ENCODE data around the gene KIRREL1. TPM values are rescaled to one million over a fixed set of nuclear protein-coding genes. Genes with fewer than 3 reads are reported as not detected.
A peak's percentile ranks its signal among the peaks of the same experiment; 100 is the strongest.

KIRREL1 gene
- total and polyA plus RNA-seq, 2 of the 8 experiments (the other 6 are each of a cell fraction or from before 2014, with no cell fraction given) = 14.2 to 39.0 TPM

- H3K79me2 ChIP-seq (ENCODE audit: control insufficient read depth in 1 of 2, insufficient read depth in 2 of 2, low read length in 2 of 2) = no peaks in the 10 kb centered on the region
- H3K14ac ChIP-seq (ENCODE audit: insufficient read length) = no peak overlapping the region
- H2BK5ac ChIP-seq (ENCODE audit: low read depth, low read length) = peak overlapping the region; percentile 1; the same call in 1 of the 2 replicates
- no peaks in the 10 kb centered on the region for H3K27me3 ChIP-seq (replicated peaks in 1 of 4; ENCODE audit: control insufficient read depth in 3 of 4, extremely low read depth in 1 of 4, insufficient read depth in 3 of 4, low read length in 3 of 4)
- H3K79me1 ChIP-seq (ENCODE audit: low read depth, low read length) = no peaks in the 10 kb centered on the region
- H4K91ac ChIP-seq (replicated peaks; ENCODE audit: insufficient read length, low read length) = no peak overlapping the region
- peak overlapping the region; percentile 1; the same call in 1 of the 2 replicates for H2BK12ac ChIP-seq (ENCODE audit: low read depth, low read length)
- H3K4me1 ChIP-seq (replicated peaks in 1 of 4; ENCODE audit: control insufficient read depth in 3 of 4, insufficient read depth in 4 of 4, low read length in 3 of 4) = peaks cover 23 to 59% (median 50%) of the 10 kb centered on the region in 4 experiments
- peak overlapping the region; percentile 53; the same call in 1 of the 2 replicates for H3K18ac ChIP-seq (ENCODE audit: extremely low read depth, low read length)
- H4K20me1 ChIP-seq (replicated peaks in 1 of 2; ENCODE audit: control insufficient read depth in 1 of 2, insufficient read depth in 2 of 2, low read length in 2 of 2) = no peaks in the 10 kb centered on the region
- no peak overlapping the region for H2AFZ ChIP-seq (ENCODE audit: low read length)
- H3K9me3 ChIP-seq (ENCODE audit: insufficient read depth in 2 of 2, low read depth in 1 of 2, low read length in 1 of 2) = no peaks in the 10 kb centered on the region
- no peak overlapping the region for H4K5ac ChIP-seq (ENCODE audit: insufficient read length, low read depth, low read length)
- no peak overlapping the region for H2AK5ac ChIP-seq (ENCODE audit: low read depth, low read length)
- H2BK20ac ChIP-seq (ENCODE audit: low read length) = peak overlapping the region; percentile 1
- FAIRE-seq (no peak), DNase-seq (ENCODE audit: low read depth in 1 of 2, low spot score in 2 of 2) (no peak)
- CTCF ChIA-PET (ENCODE audit: partially characterized antibody) = interaction anchor here (0.6 to 38.2 kb wide), 6 partner anchors 9 to 153 kb away, joined by 3 to 2918 read pairs (median 4); partner anchors contain the start of gene KIRREL1
- H3K4ac ChIP-seq (replicated peaks; ENCODE audit: insufficient read length, low read depth, low read length) = peak overlapping the region; percentile 8
- no peak overlapping the region for H3K27ac ChIP-seq (ENCODE audit: low read depth, low read length)
- no peak overlapping the region for H3K23ac ChIP-seq (ENCODE audit: insufficient read length)
- 81% methylated on average over 2 of the region's 2 CpGs; no CpG with 5 or more reads in 1 of the 2 experiments for WGBS, 2 experiments (ENCODE audit: extremely low coverage in 1 of 2, insufficient coverage in 1 of 2, insufficient read length in 1 of 2, insufficient replicate concordance in 2 of 2, low coverage in 1 of 2, low lambda C conversion rate in 2 of 2, missing lambda C conversion rate in 1 of 2)
- H3K56ac ChIP-seq (replicated peaks; ENCODE audit: insufficient read length, low read depth, low read length) = no peak overlapping the region
- H3K4me3 ChIP-seq (ENCODE audit: extremely low read depth in 1 of 4, insufficient read depth in 2 of 4, low read depth in 3 of 4, low read length in 4 of 4) = no peak overlapping the region
- H2BK120ac ChIP-seq (replicated peaks; ENCODE audit: low read depth, low read length) = peak overlapping the region; percentile 15
- no peak overlapping the region for H3K4me2 ChIP-seq (ENCODE audit: insufficient read depth in 1 of 2, low read depth in 2 of 2, low read length in 2 of 2)
- TF ChIP-seq GTF2F1 (IDR thresholded peaks at IDR 0.05; ENCODE audit: borderline replicate concordance, low read depth, low read length) (no peak), POLR2A (IDR thresholded peaks at IDR 0.05; ENCODE audit: control extremely low read depth in 1 of 2, low read depth in 2 of 2, low read length in 2 of 2) (peak in 1 of 2 experiments; percentile 19; a peak in 1 of 3 replicates)
- no peak overlapping the region; the same call in 1 of the 2 replicates for H2BK15ac ChIP-seq (ENCODE audit: low read length)
- H3K23me2 ChIP-seq (ENCODE audit: low read depth, low read length) = no peaks in the 10 kb centered on the region; the same call in 1 of the 2 replicates
- H3K9ac ChIP-seq (replicated peaks in 1 of 4; ENCODE audit: extremely low read depth in 1 of 4, low read depth in 3 of 4, low read length in 3 of 4) = no peak overlapping the region
- H4K8ac ChIP-seq (ENCODE audit: extremely low read depth, insufficient read depth, low read length) = no peak overlapping the region
- POLR2A ChIA-PET (ENCODE audit: partially characterized antibody) = interaction anchor here (1.9 kb wide), 1 partner anchor 19 kb away, joined by 6 read pairs; no protein-coding TSS in a partner anchor
- no peaks in the 10 kb centered on the region for H3K36me3 ChIP-seq (ENCODE audit: control insufficient read depth in 2 of 4, insufficient read depth in 4 of 4, low read length in 3 of 4)
Observed at GRCh38 chr1:158101455-158101854, 108.0 kb downstream of the KIRREL1 start.
